H1 (cell line): ENCODE results near the gene SUMF1.

Experiments used
- CTCF ChIP-seq, 3 experiments: IDR thresholded peaks; 1 replicate in 2 of 3; 2 replicates in 1 of 3; pipeline versions ENCODE4 v1.5.1 to v1.6.1; 2011; ENCODE audit warnings: low read length in 3 of 3, mild to moderate bottlenecking in 3 of 3, inconsistent platforms in 2 of 3, low read depth in 1 of 3, moderate library complexity in 1 of 3; ENCODE audit not compliant: insufficient read depth in 1 of 3; ENCODE audit errors: control extremely low read depth in 1 of 3
- HDAC2 ChIP-seq, 2 experiments: fragments of 300-600 bp in 1 of 2; sonication (generic) in 1 of 2; IDR thresholded peaks; 2 replicates each; pipeline ENCODE4 v1.6.1; 2011 to 2012; ENCODE audit warnings: low read depth in 2 of 2, low read length in 2 of 2, mild to moderate bottlenecking in 2 of 2, moderate library complexity in 2 of 2, borderline replicate concordance in 1 of 2, inconsistent platforms in 1 of 2
- JUN ChIP-seq: IDR thresholded peaks from 2 replicates; pipeline ENCODE4 v1.6.1; 2011; ENCODE audit warnings: low read depth, mild to moderate bottlenecking, improper control_type of control experiment, low read length
- POLR2A ChIP-seq, 2 experiments: IDR thresholded peaks; 1 replicate in 1 of 2; 2 replicates in 1 of 2; pipeline ENCODE4 v1.6.1; 2011; ENCODE audit warnings: low read depth in 2 of 2, low read length in 2 of 2, mild to moderate bottlenecking in 2 of 2; ENCODE audit errors: control extremely low read depth in 1 of 2
- POU5F1 ChIP-seq: IDR thresholded peaks from 2 replicates; pipeline ENCODE4 v1.6.1; 2011; ENCODE audit warnings: low read depth, mild to moderate bottlenecking, low read length, moderate library complexity
- USF2 ChIP-seq: IDR thresholded peaks from 2 replicates; pipeline ENCODE4 v1.6.1; 2011; ENCODE audit warnings: low read length, improper control_type of control experiment

GRCh38 chr3:4416961-4417360 lies 50.1 kb downstream of the SUMF1 start:
- no peak for TF ChIP-seq POLR2A (IDR thresholded peaks at IDR 0.05; ENCODE audit: control extremely low read depth in 1 of 2, low read depth in 2 of 2, low read length in 2 of 2)
- no peak for TF ChIP-seq USF2
- no peak for TF ChIP-seq POU5F1
- no peak for TF ChIP-seq CTCF (IDR thresholded peaks at IDR 0.05; ENCODE audit: control extremely low read depth in 1 of 3, insufficient read depth in 1 of 3, low read depth in 1 of 3, low read length in 3 of 3)
- TF ChIP-seq JUN = no peak
- TF ChIP-seq HDAC2 (IDR thresholded peaks at IDR 0.05; ENCODE audit: borderline replicate concordance in 1 of 2, low read depth in 2 of 2, low read length in 2 of 2) = no peak
